Right lobe of liver (tissue), 6 donors: ENCODE measurements around the gene SOX12. TPM values are rescaled to one million over a fixed set of nuclear protein-coding genes. Genes with fewer than 3 reads are reported as not detected.

ENCODE experiments used
- ATAC-seq, 4 donors: fragments of 200-7000 bp; cut with Tn5 transposase; one replicate each; pipeline ENCODE4 v1.9.1; 2020; ENCODE audit warnings: mild to moderate bottlenecking in 4 of 4, moderate library complexity in 4 of 4
- DNase-seq, 3 donors: peaks; one replicate each; pipeline ENCODE4 v3.0.0-alpha.2; 2020
- H3K27ac ChIP-seq, 3 donors: fragments of 200-600 bp; one replicate each; pipeline ENCODE4 v1.8.0; 2022
- H3K27me3 ChIP-seq, 2 donors: fragments of 200-600 bp; one replicate each; pipeline ENCODE4 v1.8.0; 2022
- H3K36me3 ChIP-seq, 4 donors: fragments of 200-600 bp; sonication (generic) in 1 of 4; one replicate each; pipeline versions ENCODE4 v1.5.1 to v1.8.0; 2017 to 2022; ENCODE audit warnings: control low read depth in 1 of 4
- H3K4me1 ChIP-seq, 4 donors: fragments of 200-600 bp; sonication (generic) in 1 of 4; one replicate each; pipeline versions ENCODE4 v1.5.1 to v1.8.0; 2017 to 2022; ENCODE audit warnings: control low read depth in 1 of 4
- H3K4me3 ChIP-seq, 3 donors: fragments of 200-600 bp; one replicate each; pipeline ENCODE4 v1.8.0; 2022
- H3K9me3 ChIP-seq, 4 donors: fragments of 200-600 bp; sonication (generic) in 1 of 4; one replicate each; pipeline versions ENCODE4 v1.5.1 to v1.8.0; 2017 to 2022; ENCODE audit warnings: control low read depth in 1 of 4
- POLR2A ChIP-seq: fragments of 450-650 bp; IDR thresholded peaks from one replicate; pipeline ENCODE4 v1.6.1; 2017; ENCODE audit warnings: antibody characterized with exemption, mild to moderate bottlenecking
- WGBS: methylation state at CpG from one replicate; pipeline ENCODE4 v1.1.6; 2018; ENCODE audit warnings: low coverage, low lambda C conversion rate; ENCODE audit not compliant: insufficient coverage; ENCODE audit errors: missing lambda C conversion rate; 5-methylcytosine and 5-hydroxymethylcytosine counted together
- intact Hi-C, 2 donors: fragments of 100-400 bp; cut with DNase I; formaldehyde crosslinking; loops; one replicate each; pipeline versions ENCODE4 v1.11.2 to v1.14.1; 2022
- total RNA-seq, 6 experiments: library from RNA; depleted of rRNA in 2 of 6; stranded (reverse); fragments of >200 nt in 2 of 6; fragmentation: NEBNext Ultra II Directional in 3 of 6; extraction: Animal tissue kit (Norgen Biotek cat#: 25700) in 3 of 6; gene quantifications; one replicate each; pipeline versions ENCODE4 v1.1.0 to v1.2.4, GENCODE V29; 2016 to 2023
- TF ChIP-seq, protein P1 (sequence below), 4 donors: fragments of 200-600 bp in 3 of 4; fragments of 450-650 bp in 1 of 4; IDR thresholded peaks; one replicate each; pipeline versions ENCODE4 v1.5.1 to v1.8.0; 2016 to 2022; ENCODE audit warnings: antibody characterized with exemption in 4 of 4, mild to moderate bottlenecking in 2 of 4
- donor health status: DM: no; HTN: yes; CAD: no.
- donor health status: DM: no; HTN: no; CAD: no.
- donor health status: DM: no; HTN: no; CAD: no.
- donor health status: DM: no; HTN: yes; CAD: no.
- donor health status: DM: no; HTN: yes; CAD: no.

Gene SOX12
- total RNA-seq, 6 experiments from 2014 or later, result 3.6 to 6.4 (median 4.6) TPM

DNA sequence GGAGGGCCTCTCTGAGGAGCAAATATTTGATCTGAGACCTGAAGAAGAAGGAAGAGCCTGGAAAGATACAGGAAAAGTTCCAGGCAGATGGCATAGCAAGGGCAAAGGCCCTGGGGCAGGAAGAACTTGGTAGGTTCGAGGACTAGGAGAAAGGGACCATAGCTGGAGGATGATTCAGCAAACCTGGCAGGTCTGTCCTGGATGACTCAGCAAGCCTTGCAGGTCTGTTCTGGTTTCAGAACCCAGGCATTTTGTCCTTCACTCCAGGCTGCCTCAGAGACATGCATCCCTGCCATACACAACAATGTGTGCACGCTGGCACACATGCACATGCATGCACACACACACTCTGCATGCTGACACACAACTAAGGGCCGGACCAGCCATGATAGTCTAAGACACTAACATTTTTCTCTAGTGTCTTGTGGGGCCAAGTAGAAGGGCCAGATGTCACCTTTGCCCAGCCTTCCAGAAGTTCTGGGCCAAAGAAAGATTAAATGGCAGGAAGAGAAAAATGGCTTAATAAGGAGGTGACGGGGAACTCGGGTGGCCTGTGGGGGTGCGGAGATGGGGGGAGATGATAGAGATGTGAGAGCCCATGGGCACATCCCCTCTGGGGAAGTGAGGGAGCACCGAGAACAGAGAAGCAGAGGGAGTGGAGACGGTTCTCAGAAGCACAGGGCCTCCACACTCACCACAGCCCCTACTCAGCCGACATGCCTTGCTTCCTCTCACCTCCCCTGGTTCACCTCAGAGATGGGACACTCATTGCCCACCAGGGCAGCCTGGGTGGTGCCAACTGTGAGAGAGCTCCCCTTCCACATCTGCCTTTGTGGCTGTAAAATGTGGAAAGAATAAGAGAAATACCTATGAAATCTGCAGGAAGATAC lies 39.8 kb downstream of the SOX12 start:
- TF ChIP-seq POLR2A, result no peak
- TF ChIP-seq, protein P1, sequence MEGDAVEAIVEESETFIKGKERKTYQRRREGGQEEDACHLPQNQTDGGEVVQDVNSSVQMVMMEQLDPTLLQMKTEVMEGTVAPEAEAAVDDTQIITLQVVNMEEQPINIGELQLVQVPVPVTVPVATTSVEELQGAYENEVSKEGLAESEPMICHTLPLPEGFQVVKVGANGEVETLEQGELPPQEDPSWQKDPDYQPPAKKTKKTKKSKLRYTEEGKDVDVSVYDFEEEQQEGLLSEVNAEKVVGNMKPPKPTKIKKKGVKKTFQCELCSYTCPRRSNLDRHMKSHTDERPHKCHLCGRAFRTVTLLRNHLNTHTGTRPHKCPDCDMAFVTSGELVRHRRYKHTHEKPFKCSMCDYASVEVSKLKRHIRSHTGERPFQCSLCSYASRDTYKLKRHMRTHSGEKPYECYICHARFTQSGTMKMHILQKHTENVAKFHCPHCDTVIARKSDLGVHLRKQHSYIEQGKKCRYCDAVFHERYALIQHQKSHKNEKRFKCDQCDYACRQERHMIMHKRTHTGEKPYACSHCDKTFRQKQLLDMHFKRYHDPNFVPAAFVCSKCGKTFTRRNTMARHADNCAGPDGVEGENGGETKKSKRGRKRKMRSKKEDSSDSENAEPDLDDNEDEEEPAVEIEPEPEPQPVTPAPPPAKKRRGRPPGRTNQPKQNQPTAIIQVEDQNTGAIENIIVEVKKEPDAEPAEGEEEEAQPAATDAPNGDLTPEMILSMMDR (IDR thresholded peaks at IDR 0.05), result no peak
- Histone ChIP-seq H3K27me3 (no peaks in the 10 kb centered on the region), H3K27ac (peak overlapping the region in 1 of 3 donors; percentile 8), H3K36me3 (no peaks in the 10 kb centered on the region), H3K9me3 (no peaks in the 10 kb centered on the region), H3K4me3 (no peak overlapping the region), H3K4me1 (peaks cover 0 to 29% (median 11%) of the 10 kb centered on the region in 4 donors)
- 86% methylated on average over 7 of the region's 9 CpGs for WGBS
- DNase-seq, result no peak
- intact Hi-C loops, result no loop called here
- ATAC-seq, result peak in 1 of 4 donors; percentile 2

DNA sequence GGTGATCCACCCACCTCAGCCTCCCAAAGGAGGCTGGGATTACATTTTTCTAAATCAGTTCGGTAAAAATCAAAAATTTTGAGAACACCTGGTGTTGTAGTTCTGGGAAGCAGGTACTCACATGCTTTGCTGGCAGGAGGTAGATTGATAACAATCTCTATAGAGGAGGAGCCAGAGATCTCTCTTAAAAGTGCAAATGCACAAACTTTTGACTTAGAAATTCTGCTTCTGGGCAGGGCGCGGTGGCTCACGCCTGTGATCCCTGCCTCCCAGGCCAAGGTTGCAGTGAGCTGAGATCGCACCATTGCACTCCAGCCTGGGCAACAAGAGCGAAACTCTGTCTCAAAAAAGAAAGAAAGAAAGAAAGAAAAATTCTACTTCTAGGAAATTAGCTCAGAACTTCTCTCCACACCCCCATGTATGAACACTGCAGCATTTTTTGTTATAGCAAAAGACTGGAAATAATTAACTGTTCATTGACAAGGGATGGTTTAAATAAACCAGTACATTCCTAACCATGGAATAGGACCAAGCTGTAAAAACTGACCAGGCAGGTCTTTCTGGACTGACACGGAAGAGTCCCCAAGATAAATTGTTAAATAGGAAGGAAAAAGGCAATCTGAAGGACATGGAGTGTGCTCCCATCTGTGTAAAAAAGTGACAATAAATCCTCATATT lies 40.8 kb downstream of the SOX12 start:
- 35% methylated on average over 7 of the region's 7 CpGs for WGBS
- TF ChIP-seq POLR2A, result no peak
- TF ChIP-seq, protein P1 (IDR thresholded peaks at IDR 0.05), result no peak
- no peak for DNase-seq

DNA sequence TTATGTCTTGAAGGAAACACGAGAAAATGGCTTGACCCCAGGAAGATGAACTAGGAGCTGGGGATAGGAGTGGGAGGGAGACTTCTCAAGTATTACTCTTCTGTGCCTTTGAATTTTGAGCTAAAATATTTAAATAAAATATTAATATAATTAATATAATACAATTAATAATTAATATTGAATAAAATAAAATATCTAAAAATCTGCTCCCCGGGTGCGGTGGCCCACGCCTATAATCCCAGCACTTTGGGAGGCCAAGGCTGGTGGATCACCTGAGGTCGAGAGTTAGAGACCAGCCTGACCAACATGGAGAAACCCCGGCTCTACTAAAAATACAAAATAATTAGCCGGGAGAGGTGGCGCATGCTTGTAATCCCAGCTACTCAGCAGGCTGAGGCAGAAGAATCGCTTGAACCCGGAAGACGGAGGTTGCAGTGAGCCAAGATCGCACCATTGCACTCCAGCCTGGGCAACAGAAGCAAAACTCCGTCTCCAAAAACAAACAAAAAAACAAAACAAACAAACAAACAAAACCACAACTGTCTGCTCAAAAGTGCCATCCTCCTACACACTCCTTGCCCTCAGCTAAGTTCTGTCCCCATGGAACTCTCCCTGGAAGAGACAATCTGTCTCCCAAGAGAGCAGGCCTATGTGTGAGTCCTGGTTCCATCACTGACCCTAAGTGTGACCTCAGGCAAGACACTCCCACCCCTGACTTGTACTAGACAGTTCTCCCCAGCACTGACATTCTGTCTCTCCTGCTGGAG lies 41.5 kb downstream of the SOX12 start:
- no peak for ATAC-seq
- Histone ChIP-seq H3K36me3 (no peaks in the 10 kb centered on the region), H3K4me3 (no peak overlapping the region), H3K9me3 (no peaks in the 10 kb centered on the region), H3K4me1 (peaks cover 2 to 45% (median 21%) of the 10 kb centered on the region in 4 donors), H3K27ac (peak overlapping the region in 1 of 3 donors; percentile 8), H3K27me3 (no peaks in the 10 kb centered on the region)
- WGBS, result 69% methylated on average over 6 of the region's 13 CpGs
- intact Hi-C loops, result no loop called here
- TF ChIP-seq POLR2A, result no peak
- TF ChIP-seq, protein P1 (IDR thresholded peaks at IDR 0.05), result no peak
- DNase-seq, result no peak

More for the DNA sequence above, 40.8 kb downstream of the SOX12 start:
- intact Hi-C loops, result no loop called here
- peak in 1 of 4 donors; percentile 9 for ATAC-seq
- H3K27ac ChIP-seq, result peak overlapping the region in 1 of 3 donors; percentile 8
- peaks cover 2 to 40% (median 18%) of the 10 kb centered on the region in 4 donors for H3K4me1 ChIP-seq
- H3K4me3 ChIP-seq, result no peak overlapping the region
- H3K27me3 ChIP-seq, result no peaks in the 10 kb centered on the region
- no peaks in the 10 kb centered on the region for H3K9me3 ChIP-seq
- no peaks in the 10 kb centered on the region for H3K36me3 ChIP-seq

DNA sequence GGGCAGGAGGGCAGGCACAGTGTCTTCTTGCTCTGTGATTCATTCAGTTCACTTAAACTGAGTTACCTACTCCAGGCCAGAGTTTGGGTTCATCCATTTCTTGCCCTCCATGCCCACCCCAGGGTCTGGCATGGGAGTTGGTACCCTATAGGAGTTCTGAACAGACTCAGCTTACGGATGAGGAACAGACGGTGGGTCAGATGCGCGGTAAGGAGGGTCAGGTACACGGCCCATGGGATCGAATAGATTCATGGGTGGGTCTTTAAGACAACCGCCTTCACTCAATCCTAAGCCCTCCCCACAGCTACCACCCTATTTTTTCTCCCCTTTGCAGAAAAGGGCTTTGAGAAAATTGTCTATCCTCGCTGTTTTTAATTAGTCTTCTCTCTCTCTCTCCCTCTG lies 42.1 kb downstream of the SOX12 start:
- ATAC-seq (no peak), DNase-seq (no peak)
- no peak for TF ChIP-seq POLR2A
- TF ChIP-seq, protein P1 (IDR thresholded peaks at IDR 0.05), result no peak
- H3K4me1 ChIP-seq, result peaks cover 2 to 51% (median 25%) of the 10 kb centered on the region in 4 donors
- 92% methylated on average over 8 of the region's 8 CpGs for WGBS
- no peaks in the 10 kb centered on the region for H3K9me3 ChIP-seq
- H3K36me3 ChIP-seq, result no peaks in the 10 kb centered on the region
- H3K27me3 ChIP-seq, result no peaks in the 10 kb centered on the region
- intact Hi-C loops, result no loop called here
- no peak overlapping the region for H3K27ac ChIP-seq
- no peak overlapping the region for H3K4me3 ChIP-seq
